Thyroid gland (tissue), 4 donors: ENCODE results near the gene PPP1R1A.

Experiments used
- POLR2A ChIP-seq, 2 donors: fragments of 450-650 bp; IDR thresholded peaks; one replicate each; pipeline ENCODE4 v1.6.1; 2017; ENCODE audit warnings: antibody characterized with exemption in 2 of 2, mild to moderate bottlenecking in 2 of 2, moderate library complexity in 1 of 2
- TF ChIP-seq, protein P1 (sequence below), 6 experiments: fragments of 200-600 bp in 3 of 6; fragments of 450-650 bp in 3 of 6; sonication (generic) in 3 of 6; IDR thresholded peaks; one replicate each; pipeline ENCODE4 v1.5.1; 2016 to 2019; ENCODE audit warnings: antibody characterized with exemption in 6 of 6, mild to moderate bottlenecking in 2 of 6, inconsistent platforms in 1 of 6, moderate library complexity in 1 of 6

DNA sequence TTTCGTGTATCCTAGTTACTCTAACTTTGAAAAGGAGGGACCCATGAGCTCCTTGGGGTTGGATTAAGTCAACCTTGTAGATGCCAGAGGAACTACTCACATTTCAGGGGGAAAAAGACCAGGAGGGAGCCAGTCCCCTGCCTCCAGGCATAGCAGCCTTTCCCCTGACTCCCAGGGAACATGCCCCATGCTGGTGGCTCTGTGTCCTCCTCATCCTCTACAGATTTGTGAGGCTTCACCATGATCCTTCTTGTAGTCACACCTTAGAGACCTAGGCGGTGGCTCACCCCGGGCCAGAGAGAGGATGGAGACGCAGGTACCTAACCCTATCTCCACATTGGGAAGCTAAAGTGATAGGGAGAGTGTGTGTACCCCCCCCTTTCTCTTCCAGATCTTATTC is 16.0 kb upstream of the PPP1R1A start:
- TF ChIP-seq POLR2A (IDR thresholded peaks at IDR 0.05), result no peak
- TF ChIP-seq, protein P1, sequence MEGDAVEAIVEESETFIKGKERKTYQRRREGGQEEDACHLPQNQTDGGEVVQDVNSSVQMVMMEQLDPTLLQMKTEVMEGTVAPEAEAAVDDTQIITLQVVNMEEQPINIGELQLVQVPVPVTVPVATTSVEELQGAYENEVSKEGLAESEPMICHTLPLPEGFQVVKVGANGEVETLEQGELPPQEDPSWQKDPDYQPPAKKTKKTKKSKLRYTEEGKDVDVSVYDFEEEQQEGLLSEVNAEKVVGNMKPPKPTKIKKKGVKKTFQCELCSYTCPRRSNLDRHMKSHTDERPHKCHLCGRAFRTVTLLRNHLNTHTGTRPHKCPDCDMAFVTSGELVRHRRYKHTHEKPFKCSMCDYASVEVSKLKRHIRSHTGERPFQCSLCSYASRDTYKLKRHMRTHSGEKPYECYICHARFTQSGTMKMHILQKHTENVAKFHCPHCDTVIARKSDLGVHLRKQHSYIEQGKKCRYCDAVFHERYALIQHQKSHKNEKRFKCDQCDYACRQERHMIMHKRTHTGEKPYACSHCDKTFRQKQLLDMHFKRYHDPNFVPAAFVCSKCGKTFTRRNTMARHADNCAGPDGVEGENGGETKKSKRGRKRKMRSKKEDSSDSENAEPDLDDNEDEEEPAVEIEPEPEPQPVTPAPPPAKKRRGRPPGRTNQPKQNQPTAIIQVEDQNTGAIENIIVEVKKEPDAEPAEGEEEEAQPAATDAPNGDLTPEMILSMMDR (IDR thresholded peaks at IDR 0.05), result no peak
